Measurements from ENCODE around the gene MAP4K4. TPM values are rescaled to one million over a fixed set of nuclear protein-coding genes. Genes with fewer than 3 reads are reported as not detected.

The MAP4K4 gene
- total and polyA plus RNA-seq, 8 donors, result 9.6 to 71.6 (median 23.8) TPM

- 83 to 93% (median 88%) methylated on average over 5 of the region's 5 CpGs for WGBS, 5 donors
- Histone ChIP-seq H3K4me3 (no peak overlapping the region), H3K27me3 (no peaks in the 10 kb centered on the region), H3K9me3 (no peaks in the 10 kb centered on the region), H3K27ac (no peak overlapping the region), H3K36me3 (peaks cover 68 to 97% (median 95%) of the 10 kb centered on the region in 4 donors), H3K4me1 (no peaks in the 10 kb centered on the region)
- no peak for DNase-seq
- intact Hi-C loops (cut with DNase I; ENCODE audit: low total_unique reads), result no loop called here
- TF ChIP-seq POLR2A (IDR thresholded peaks at IDR 0.05) (no peak), EP300 (IDR thresholded peaks at IDR 0.05) (no peak), POLR2AphosphoS5 (IDR thresholded peaks at IDR 0.05) (no peak)
Observed at GRCh38 chr2:101868525-101868924, 171.0 kb downstream of the MAP4K4 start.

GRCh38 chr2:101869527-101869926 is 172.0 kb downstream of the MAP4K4 start:
- Histone ChIP-seq H3K27ac (no peak overlapping the region), H3K36me3 (peaks cover 77 to 98% (median 97%) of the 10 kb centered on the region in 4 donors), H3K4me1 (no peaks in the 10 kb centered on the region), H3K9me3 (no peaks in the 10 kb centered on the region), H3K27me3 (no peaks in the 10 kb centered on the region), H3K4me3 (no peak overlapping the region)
- 94 to 97% (median 95%) methylated on average over 15 of the region's 15 CpGs for WGBS, 5 donors
- intact Hi-C loops (cut with DNase I; ENCODE audit: low total_unique reads), result no loop called here
- DNase-seq, result no peak
- TF ChIP-seq CTCF (IDR thresholded peaks at IDR 0.05) (no peak), EP300 (IDR thresholded peaks at IDR 0.05) (no peak), POLR2AphosphoS5 (IDR thresholded peaks at IDR 0.05) (no peak), POLR2A (IDR thresholded peaks at IDR 0.05) (no peak)

GRCh38 chr2:101870444-101870843 is 172.9 kb downstream of the MAP4K4 start:
- Histone ChIP-seq H3K27me3 (no peaks in the 10 kb centered on the region), H3K4me1 (no peaks in the 10 kb centered on the region), H3K36me3 (peaks cover 71 to 98% (median 97%) of the 10 kb centered on the region in 4 donors), H3K27ac (no peak overlapping the region), H3K9me3 (no peaks in the 10 kb centered on the region), H3K4me3 (no peak overlapping the region)
- intact Hi-C loops (cut with DNase I; ENCODE audit: low total_unique reads), result no loop called here
- WGBS, 5 donors, result 97 to 98% (median 98%) methylated on average over 11 of the region's 11 CpGs
- DNase-seq, result no peak
- no peak for TF ChIP-seq POLR2A (IDR thresholded peaks at IDR 0.05)
- TF ChIP-seq POLR2AphosphoS5 (IDR thresholded peaks at IDR 0.05), result no peak
- TF ChIP-seq CTCF (IDR thresholded peaks at IDR 0.05), result no peak
- no peak for TF ChIP-seq EP300 (IDR thresholded peaks at IDR 0.05)

GRCh38 chr2:101871480-101871879 is 174.0 kb downstream of the MAP4K4 start:
- no peak for DNase-seq
- intact Hi-C loops (cut with DNase I; ENCODE audit: low total_unique reads), result no loop called here
- no peaks in the 10 kb centered on the region for H3K4me1 ChIP-seq
- no peak overlapping the region for H3K4me3 ChIP-seq
- TF ChIP-seq CTCF (IDR thresholded peaks at IDR 0.05), result no peak
- no peak for TF ChIP-seq POLR2AphosphoS5 (IDR thresholded peaks at IDR 0.05)
- TF ChIP-seq EP300 (IDR thresholded peaks at IDR 0.05), result no peak
- TF ChIP-seq POLR2A (IDR thresholded peaks at IDR 0.05), result no peak
- no peaks in the 10 kb centered on the region for H3K27me3 ChIP-seq
- H3K27ac ChIP-seq, result no peak overlapping the region
- no peaks in the 10 kb centered on the region for H3K9me3 ChIP-seq
- 80 to 93% (median 88%) methylated on average over 5 of the region's 5 CpGs for WGBS, 5 donors
- peaks cover 63 to 98% (median 97%) of the 10 kb centered on the region in 4 donors for H3K36me3 ChIP-seq

- Histone ChIP-seq H3K9me3 (no peaks in the 10 kb centered on the region), H3K27me3 (no peaks in the 10 kb centered on the region), H3K36me3 (peaks cover 61 to 98% (median 97%) of the 10 kb centered on the region in 4 donors), H3K4me3 (no peak overlapping the region), H3K27ac (no peak overlapping the region), H3K4me1 (no peaks in the 10 kb centered on the region)
- TF ChIP-seq POLR2AphosphoS5 (IDR thresholded peaks at IDR 0.05), result no peak
- no peak for TF ChIP-seq POLR2A (IDR thresholded peaks at IDR 0.05)
- TF ChIP-seq CTCF (IDR thresholded peaks at IDR 0.05), result no peak
- TF ChIP-seq EP300 (IDR thresholded peaks at IDR 0.05), result no peak
- WGBS, 5 donors, result 70 to 92% (median 85%) methylated on average over 3 of the region's 3 CpGs
- no peak for DNase-seq
- intact Hi-C loops (cut with DNase I; ENCODE audit: low total_unique reads), result no loop called here
Observed at GRCh38 chr2:101872480-101872879, 175.0 kb downstream of the MAP4K4 start.

Data from stomach (tissue), 9 donors.